ENCODE measurements around the gene HIVEP3.
A peak's percentile ranks its signal among the peaks of the same experiment; 100 is the strongest.

The HIVEP3 gene

DNA sequence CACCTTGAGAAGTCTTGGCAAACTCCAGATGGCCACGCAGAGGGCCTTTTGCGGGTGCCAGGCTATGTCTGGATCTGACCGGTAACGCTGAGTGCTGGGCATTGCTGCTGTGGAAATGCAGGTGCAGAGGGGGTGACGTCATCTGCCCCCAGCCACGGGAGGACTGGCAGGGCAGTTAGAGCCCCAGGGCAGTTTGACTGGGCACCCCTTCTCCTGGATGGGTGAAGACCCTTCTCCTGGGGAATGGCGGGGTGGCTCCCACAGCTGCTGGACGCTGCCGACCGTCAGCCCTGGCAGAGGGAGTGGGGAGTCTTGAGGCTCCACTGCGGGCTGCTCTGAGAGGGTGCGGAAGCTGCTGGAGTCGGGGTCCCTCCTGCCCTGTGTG, 421.7 kb downstream of the HIVEP3 start:
- TF ChIP-seq CREB1 (IDR thresholded peaks at IDR 0.05; ENCODE audit: low read depth) (no peak), EGR1 (IDR thresholded peaks at IDR 0.05) (no peak), CEBPB (IDR thresholded peaks at IDR 0.05) (no peak), NFIC (IDR thresholded peaks at IDR 0.05) (no peak), TEAD4 (IDR thresholded peaks at IDR 0.05) (no peak)
- TF ChIP-seq, protein P1, sequence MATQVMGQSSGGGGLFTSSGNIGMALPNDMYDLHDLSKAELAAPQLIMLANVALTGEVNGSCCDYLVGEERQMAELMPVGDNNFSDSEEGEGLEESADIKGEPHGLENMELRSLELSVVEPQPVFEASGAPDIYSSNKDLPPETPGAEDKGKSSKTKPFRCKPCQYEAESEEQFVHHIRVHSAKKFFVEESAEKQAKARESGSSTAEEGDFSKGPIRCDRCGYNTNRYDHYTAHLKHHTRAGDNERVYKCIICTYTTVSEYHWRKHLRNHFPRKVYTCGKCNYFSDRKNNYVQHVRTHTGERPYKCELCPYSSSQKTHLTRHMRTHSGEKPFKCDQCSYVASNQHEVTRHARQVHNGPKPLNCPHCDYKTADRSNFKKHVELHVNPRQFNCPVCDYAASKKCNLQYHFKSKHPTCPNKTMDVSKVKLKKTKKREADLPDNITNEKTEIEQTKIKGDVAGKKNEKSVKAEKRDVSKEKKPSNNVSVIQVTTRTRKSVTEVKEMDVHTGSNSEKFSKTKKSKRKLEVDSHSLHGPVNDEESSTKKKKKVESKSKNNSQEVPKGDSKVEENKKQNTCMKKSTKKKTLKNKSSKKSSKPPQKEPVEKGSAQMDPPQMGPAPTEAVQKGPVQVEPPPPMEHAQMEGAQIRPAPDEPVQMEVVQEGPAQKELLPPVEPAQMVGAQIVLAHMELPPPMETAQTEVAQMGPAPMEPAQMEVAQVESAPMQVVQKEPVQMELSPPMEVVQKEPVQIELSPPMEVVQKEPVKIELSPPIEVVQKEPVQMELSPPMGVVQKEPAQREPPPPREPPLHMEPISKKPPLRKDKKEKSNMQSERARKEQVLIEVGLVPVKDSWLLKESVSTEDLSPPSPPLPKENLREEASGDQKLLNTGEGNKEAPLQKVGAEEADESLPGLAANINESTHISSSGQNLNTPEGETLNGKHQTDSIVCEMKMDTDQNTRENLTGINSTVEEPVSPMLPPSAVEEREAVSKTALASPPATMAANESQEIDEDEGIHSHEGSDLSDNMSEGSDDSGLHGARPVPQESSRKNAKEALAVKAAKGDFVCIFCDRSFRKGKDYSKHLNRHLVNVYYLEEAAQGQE (IDR thresholded peaks at IDR 0.05; ENCODE audit: low read depth) = no peak

DNA sequence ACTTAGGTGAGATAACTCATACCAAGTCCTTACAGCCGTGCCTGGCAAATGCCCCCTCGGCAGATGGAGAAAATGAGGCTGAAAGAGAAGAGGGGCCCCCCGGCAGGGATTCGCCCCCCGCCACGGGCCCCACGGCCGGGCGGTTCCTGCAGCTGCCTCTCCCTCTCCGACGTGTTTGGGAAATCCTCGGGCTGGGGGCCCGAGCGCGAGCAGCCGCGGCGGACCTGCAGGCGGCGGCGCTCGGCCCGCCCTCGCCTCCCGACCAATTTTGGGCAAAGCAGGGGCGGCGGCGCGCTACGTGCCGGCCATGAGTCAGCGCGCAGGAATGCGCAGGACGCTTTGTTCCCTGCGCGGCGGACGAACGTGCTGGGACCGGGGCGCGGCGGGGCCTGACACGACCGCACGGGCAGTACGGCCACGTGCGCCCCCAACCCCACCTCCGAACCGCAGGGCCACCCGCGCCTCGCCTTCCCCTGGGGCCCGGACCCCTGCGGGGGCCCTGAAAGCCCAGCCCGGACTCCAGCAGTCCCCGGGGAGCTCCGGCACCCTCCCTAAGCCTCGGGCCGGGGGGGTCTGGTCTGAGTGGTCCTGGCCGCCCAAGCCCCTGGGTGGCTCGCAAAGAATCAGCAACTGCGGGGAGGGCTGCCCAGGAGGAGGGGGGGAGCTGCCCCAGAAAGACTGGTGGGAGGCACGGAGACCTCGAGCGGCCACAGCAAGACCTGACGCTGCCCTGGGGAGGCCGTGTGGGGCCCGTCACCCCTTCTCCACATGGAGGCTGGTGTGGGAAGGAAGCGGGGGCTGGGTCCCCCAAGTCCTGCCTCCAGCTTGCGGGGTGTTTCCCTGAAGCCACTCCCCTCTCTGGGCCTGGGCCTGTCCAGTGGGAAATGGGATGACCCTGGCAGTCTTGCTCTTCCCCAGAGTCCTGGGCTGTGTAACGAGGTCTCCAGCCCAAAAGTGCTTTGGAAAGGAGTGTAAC, 422.4 kb downstream of the HIVEP3 start:
- no peak for TF ChIP-seq YY1 (IDR thresholded peaks at IDR 0.05; ENCODE audit: low read depth)
- TF ChIP-seq EGR1 (IDR thresholded peaks at IDR 0.05) = peak; percentile 73
- peak; percentile 96 for TF ChIP-seq ZBTB7A (IDR thresholded peaks at IDR 0.05; ENCODE audit: low read depth)
- TF ChIP-seq CREB1 (IDR thresholded peaks at IDR 0.05; ENCODE audit: low read depth) = no peak
- TF ChIP-seq, protein P2, sequence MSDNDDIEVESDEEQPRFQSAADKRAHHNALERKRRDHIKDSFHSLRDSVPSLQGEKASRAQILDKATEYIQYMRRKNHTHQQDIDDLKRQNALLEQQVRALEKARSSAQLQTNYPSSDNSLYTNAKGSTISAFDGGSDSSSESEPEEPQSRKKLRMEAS (IDR thresholded peaks at IDR 0.05) = peak; percentile 96
- TF ChIP-seq TCF12 (IDR thresholded peaks at IDR 0.05; ENCODE audit: low read depth) = peak; percentile 87
- TF ChIP-seq RAD21 (IDR thresholded peaks at IDR 0.05; ENCODE audit: low read depth) = no peak; the same call in 1 of the 2 replicates
- TF ChIP-seq TEAD4 (IDR thresholded peaks at IDR 0.05) = peak; percentile 99
- TF ChIP-seq, protein P3, sequence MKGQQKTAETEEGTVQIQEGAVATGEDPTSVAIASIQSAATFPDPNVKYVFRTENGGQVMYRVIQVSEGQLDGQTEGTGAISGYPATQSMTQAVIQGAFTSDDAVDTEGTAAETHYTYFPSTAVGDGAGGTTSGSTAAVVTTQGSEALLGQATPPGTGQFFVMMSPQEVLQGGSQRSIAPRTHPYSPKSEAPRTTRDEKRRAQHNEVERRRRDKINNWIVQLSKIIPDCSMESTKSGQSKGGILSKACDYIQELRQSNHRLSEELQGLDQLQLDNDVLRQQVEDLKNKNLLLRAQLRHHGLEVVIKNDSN (IDR thresholded peaks at IDR 0.05) = peak; percentile 68
- TF ChIP-seq NFIC (IDR thresholded peaks at IDR 0.05) = peak; percentile 67
- peak; percentile 90 for TF ChIP-seq EP300 (IDR thresholded peaks at IDR 0.05; ENCODE audit: borderline replicate concordance)
- peak; percentile 61; the same call in 1 of the 2 replicates for TF ChIP-seq FOXM1 (IDR thresholded peaks at IDR 0.05; ENCODE audit: borderline replicate concordance, low read depth)
- TF ChIP-seq, protein P1 (IDR thresholded peaks at IDR 0.05; ENCODE audit: low read depth) = no peak
- TF ChIP-seq CEBPB (IDR thresholded peaks at IDR 0.05) = peak; percentile 32; the same call in 1 of the 2 replicates
- TF ChIP-seq TAF1 (IDR thresholded peaks at IDR 0.05; ENCODE audit: low read depth) = no peak; the same call in 1 of the 2 replicates

DNA sequence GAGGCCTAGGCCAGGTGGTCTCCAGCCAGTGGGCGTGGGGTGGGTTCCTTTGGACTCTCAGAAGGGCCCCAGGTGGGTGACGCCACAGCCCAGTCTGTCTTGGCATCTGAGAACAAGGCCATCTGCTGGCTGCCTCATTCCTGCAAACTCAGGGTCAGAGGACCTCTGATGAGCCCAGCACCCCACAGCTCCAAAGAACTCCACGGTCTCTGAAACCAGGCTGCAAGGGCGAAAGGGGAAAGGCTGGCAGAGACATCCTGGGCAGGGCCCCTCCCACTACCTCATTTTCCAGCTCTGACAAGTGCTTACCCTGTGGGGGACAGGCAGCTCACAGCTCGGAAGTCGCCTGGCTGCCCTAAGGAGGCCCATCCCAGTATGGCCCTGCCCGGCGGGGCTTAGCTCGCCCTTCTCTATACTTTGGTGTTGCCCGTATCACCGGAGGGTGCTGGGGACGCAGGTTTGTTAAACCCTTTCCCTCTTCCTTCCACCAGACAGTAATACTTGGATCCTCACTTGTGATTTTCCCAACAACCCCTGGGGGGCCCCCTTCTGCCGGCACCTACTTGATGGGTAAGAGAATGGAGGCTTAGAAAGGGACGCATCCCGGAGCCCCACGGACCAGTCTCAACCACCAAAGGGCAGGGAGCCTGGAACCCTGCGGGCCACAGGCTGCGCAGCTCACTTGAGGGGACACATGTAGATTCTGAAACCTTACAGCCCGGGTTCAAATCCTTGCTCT, 423.3 kb downstream of the HIVEP3 start:
- TF ChIP-seq RAD21 (IDR thresholded peaks at IDR 0.05; ENCODE audit: low read depth) = 0 out of 2 replicates have a peak, but pooled peaks have one; percentile 21
- TF ChIP-seq, protein P3 (IDR thresholded peaks at IDR 0.05) = no peak

DNA sequence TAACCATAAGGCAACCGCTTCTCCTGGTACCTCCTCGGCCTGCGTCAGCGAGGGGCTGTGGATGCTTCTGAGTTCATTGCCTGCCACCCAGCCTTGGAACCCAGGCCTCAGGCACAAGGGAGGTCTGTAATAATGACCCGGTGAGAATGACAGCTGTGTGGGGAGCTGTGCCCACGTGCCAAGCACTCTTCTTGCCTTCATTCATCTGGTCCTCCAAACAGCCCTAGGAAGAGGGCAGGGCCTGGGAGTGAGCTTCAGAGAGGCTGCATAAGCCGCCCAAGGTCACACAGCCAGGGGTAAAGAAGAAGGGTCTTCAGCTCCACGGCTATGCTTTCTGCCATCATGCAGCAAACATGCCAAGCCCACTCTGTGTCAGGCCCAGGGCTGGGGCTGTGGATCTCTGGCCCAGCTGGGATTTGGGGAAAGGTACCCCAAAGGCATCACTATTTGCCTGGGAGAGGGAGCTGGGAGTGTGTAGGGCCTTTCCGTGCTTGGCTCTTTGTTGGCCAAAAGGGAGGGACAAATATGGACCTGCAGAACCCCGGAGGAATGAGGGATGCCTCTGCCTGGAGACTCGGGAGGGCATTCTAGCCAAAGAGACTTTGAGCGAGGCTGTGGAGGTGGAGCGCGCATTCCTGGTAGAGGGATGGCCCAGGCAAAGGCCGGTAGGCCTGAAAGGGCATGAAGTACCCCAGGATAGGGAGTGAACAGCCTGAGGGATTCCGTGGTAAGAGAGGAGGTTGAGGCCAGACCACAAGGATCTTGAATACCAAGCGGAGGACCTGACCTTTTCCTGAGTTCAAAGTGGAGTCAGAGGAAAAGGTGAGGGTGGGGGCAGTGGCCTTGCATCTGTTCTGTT, 424.1 kb downstream of the HIVEP3 start:
- no peak for TF ChIP-seq EP300 (IDR thresholded peaks at IDR 0.05; ENCODE audit: borderline replicate concordance)
- TF ChIP-seq NFIC (IDR thresholded peaks at IDR 0.05) = no peak
- no peak for TF ChIP-seq RAD21 (IDR thresholded peaks at IDR 0.05; ENCODE audit: low read depth)
- no peak for TF ChIP-seq FOXM1 (IDR thresholded peaks at IDR 0.05; ENCODE audit: borderline replicate concordance, low read depth)
- TF ChIP-seq EGR1 (IDR thresholded peaks at IDR 0.05) = no peak
- TF ChIP-seq TCF12 (IDR thresholded peaks at IDR 0.05; ENCODE audit: low read depth) = no peak
- TF ChIP-seq TEAD4 (IDR thresholded peaks at IDR 0.05) = no peak
- TF ChIP-seq, protein P1 (IDR thresholded peaks at IDR 0.05; ENCODE audit: low read depth) = no peak
- TF ChIP-seq ZBTB7A (IDR thresholded peaks at IDR 0.05; ENCODE audit: low read depth) = no peak
- TF ChIP-seq CEBPB (IDR thresholded peaks at IDR 0.05) = no peak
- no peak for TF ChIP-seq TAF1 (IDR thresholded peaks at IDR 0.05; ENCODE audit: low read depth)
- TF ChIP-seq, protein P3 (IDR thresholded peaks at IDR 0.05) = no peak
- TF ChIP-seq, protein P2 (IDR thresholded peaks at IDR 0.05) = no peak
- no peak for TF ChIP-seq CREB1 (IDR thresholded peaks at IDR 0.05; ENCODE audit: low read depth)
- TF ChIP-seq YY1 (IDR thresholded peaks at IDR 0.05; ENCODE audit: low read depth) = no peak
